Mesothelial cell of epicardium (in vitro differentiated cells): Measurements from ENCODE around the gene LGALS8. TPM values are rescaled to one million over a fixed set of nuclear protein-coding genes. Genes with fewer than 3 reads are reported as not detected.
"Not testable (repeated sequence)": the region's sequence is repeated elsewhere in the genome, so short reads cannot be mapped to it uniquely, and the experiment has no call there.

Experiments used
- DNase-seq, 2 experiments: peaks; one replicate each; pipeline ENCODE4 v3.0.0; 2021; ENCODE audit warnings: low spot score in 2 of 2; ENCODE audit not compliant: unreplicated experiment in 2 of 2
- H3K27ac Mint-ChIP-seq: 2 replicates; pipeline ENCODE4 v1.8.0; 2021; ENCODE audit warnings: mixed read lengths
- H3K27me3 Mint-ChIP-seq: 2 replicates; pipeline ENCODE4 v1.8.0; 2021; ENCODE audit warnings: low read depth, mixed read lengths
- H3K36me3 Mint-ChIP-seq: 2 replicates; pipeline ENCODE4 v1.8.0; 2021; ENCODE audit warnings: mixed read lengths
- H3K4me1 Mint-ChIP-seq: 2 replicates; pipeline ENCODE4 v1.8.0; 2021; ENCODE audit warnings: mixed read lengths
- H3K4me3 Mint-ChIP-seq: 2 replicates; pipeline ENCODE4 v1.8.0; 2021; ENCODE audit warnings: mild to moderate bottlenecking, moderate library complexity, mixed read lengths
- H3K9me3 Mint-ChIP-seq: 2 replicates; pipeline ENCODE4 v1.8.0; 2021; ENCODE audit warnings: mixed read lengths
- total RNA-seq: library from RNA; stranded (reverse); gene quantifications from 3 replicates; pipeline ENCODE4 v1.2.1, GENCODE V29; 2021
- TF ChIP-seq, protein P1 (sequence below): fragments of 200-600 bp; sonication (generic); IDR thresholded peaks from one replicate; pipeline ENCODE4 v1.5.0; 2021; ENCODE audit warnings: antibody characterized with exemption; ENCODE audit not compliant: unreplicated experiment

LGALS8 gene
- total RNA-seq: 67.6 to 71.6 TPM (median 67.8 TPM) in 3 replicates

DNA sequence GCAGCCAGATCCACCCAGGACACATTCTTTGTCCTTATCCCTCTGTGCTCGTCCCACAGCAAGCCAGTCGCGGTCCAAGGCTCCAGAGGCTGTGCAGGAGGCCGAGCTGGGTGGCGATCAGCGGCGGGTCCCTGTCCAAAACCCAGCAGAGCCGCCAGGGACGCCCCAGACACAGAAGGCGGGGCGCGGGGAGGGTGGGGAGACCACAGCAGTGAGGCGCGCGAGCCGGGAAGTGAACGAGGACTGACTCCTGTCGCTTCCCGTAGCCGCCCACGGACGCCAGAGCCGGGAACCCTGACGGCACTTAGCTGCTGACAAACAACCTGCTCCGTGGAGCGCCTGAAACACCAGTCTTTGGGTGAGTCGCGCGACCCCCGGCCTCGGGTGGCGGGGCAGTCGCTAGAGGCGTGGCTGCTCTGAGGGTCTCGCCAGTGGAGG is at the start of gene LGALS8:
TSS of gene LGALS8 (plus strand) at position 279 of the 438 bp plus-strand sequence. CDS start 2,089 bp downstream, outside the sequence.
- TF ChIP-seq, protein P1, sequence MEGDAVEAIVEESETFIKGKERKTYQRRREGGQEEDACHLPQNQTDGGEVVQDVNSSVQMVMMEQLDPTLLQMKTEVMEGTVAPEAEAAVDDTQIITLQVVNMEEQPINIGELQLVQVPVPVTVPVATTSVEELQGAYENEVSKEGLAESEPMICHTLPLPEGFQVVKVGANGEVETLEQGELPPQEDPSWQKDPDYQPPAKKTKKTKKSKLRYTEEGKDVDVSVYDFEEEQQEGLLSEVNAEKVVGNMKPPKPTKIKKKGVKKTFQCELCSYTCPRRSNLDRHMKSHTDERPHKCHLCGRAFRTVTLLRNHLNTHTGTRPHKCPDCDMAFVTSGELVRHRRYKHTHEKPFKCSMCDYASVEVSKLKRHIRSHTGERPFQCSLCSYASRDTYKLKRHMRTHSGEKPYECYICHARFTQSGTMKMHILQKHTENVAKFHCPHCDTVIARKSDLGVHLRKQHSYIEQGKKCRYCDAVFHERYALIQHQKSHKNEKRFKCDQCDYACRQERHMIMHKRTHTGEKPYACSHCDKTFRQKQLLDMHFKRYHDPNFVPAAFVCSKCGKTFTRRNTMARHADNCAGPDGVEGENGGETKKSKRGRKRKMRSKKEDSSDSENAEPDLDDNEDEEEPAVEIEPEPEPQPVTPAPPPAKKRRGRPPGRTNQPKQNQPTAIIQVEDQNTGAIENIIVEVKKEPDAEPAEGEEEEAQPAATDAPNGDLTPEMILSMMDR: no peak
- Mint-ChIP-seq H3K36me3 (peaks cover 6% of the 10 kb centered on the region), H3K4me1 (peaks cover 24% of the 10 kb centered on the region), H3K4me3 (peak within 1 kb of the TSS; percentile 89), H3K9me3 (no peaks in the 10 kb centered on the region), H3K27me3 (no peaks in the 10 kb centered on the region), H3K27ac (peak within 1 kb of the TSS; percentile 94)
- DNase-seq: peak; percentile 66 to 79

DNA sequence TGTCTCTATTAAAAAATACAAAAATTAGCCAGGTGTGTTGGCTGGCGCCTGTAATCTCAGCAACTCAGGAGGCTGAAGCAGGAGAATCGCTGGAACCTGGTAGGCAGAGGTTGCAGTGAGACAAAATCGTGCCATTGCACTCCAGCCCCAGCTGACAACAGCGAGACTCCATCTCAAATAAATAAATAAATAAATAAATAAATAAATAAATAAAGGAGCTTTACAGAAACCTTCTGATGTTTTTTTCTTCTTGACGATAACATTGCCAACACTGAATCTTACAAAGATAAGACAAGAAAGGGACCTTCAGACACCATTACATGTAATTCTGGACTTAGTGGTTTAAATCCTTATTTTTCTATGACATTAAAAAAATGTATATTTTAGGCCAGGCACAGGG is 47.8 kb upstream of the LGALS8 start:
- Mint-ChIP-seq H3K36me3 (peaks cover 3% of the 10 kb centered on the region), H3K4me3 (no peak overlapping the region), H3K9me3 (no peaks in the 10 kb centered on the region), H3K27me3 (no peaks in the 10 kb centered on the region), H3K4me1 (peaks cover 33% of the 10 kb centered on the region), H3K27ac (no peak overlapping the region)
- TF ChIP-seq, protein P1: no peak
- DNase-seq: no peak

DNA sequence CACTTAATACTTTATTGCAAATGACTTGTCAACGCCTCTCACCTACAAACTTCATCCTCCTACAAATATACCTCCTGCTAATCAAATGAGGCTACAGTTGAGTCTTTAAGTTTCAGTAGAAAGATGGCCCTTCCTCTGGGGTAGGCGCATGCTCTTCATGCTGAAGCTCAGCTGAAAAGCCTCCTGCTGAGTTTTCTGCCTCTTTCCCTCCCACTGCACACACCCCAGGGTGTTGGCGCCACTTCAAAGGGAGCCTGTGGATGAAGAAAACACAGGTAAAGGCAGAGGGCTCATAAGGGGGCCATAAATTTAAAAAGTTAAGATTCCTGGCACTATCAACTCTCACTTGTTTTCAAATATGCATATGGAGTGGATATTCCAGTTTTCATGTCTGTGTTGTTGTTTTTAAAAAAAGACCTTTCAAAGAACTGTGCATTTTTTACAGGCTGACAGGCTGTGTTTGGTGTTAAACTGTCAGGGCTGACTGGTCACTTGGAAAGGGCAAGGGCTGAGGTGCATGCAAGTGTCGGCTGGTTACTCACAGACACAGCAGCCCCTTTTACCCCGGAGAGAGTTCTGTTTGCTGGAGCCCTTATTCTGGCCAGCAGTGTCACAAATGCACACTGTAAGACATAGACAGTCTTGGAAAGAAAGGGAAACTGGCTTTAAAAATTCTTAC is 42.9 kb upstream of the LGALS8 start:
- Mint-ChIP-seq H3K36me3 (peaks cover 21% of the 10 kb centered on the region), H3K27ac (peak overlapping the region; percentile 97), H3K27me3 (no peaks in the 10 kb centered on the region), H3K9me3 (no peaks in the 10 kb centered on the region), H3K4me3 (peak overlapping the region; percentile 17), H3K4me1 (peaks cover 17% of the 10 kb centered on the region)
- TF ChIP-seq, protein P1: no peak
- peak in 1 of 2 experiments; percentile 55 for DNase-seq

DNA sequence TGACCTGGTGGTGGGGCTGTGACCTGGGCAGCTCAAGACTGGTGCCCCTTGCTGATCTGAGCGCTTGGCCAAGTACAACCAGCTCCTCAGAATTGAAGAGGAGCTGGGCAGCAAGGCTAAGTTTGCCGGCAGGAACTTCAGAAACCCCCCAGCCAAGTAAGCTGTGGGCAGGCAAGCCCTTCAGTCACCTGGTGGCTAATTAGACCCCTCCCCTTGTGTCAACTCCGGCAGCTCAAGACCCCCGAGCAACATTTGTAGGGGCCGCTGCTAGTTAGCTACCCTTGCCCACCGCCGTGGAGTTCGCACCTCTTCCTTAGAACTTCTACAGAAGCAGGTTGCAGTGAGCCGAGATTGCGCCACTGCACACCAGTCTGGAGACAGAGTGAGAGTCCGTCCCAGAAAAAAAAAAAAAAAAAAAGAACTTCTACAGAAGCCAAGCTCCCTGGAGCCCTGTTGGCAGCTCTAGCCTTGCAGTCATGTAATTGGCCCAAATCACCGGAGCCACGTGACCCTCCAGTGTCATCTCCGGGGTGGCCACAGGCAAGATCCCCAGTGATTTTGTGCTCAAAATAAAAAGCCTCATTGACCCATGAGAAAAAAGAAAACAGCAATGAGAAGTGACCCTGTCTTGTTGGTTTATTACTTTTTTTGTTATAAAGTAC is 39.3 kb upstream of the LGALS8 start:
- Mint-ChIP-seq H3K36me3 (peaks cover 17% of the 10 kb centered on the region), H3K27ac (no peak overlapping the region), H3K9me3 (no peaks in the 10 kb centered on the region), H3K27me3 (no peaks in the 10 kb centered on the region), H3K4me3 (no peak overlapping the region), H3K4me1 (peaks cover 33% of the 10 kb centered on the region)
- TF ChIP-seq, protein P1: no peak
- DNase-seq: no peak

DNA sequence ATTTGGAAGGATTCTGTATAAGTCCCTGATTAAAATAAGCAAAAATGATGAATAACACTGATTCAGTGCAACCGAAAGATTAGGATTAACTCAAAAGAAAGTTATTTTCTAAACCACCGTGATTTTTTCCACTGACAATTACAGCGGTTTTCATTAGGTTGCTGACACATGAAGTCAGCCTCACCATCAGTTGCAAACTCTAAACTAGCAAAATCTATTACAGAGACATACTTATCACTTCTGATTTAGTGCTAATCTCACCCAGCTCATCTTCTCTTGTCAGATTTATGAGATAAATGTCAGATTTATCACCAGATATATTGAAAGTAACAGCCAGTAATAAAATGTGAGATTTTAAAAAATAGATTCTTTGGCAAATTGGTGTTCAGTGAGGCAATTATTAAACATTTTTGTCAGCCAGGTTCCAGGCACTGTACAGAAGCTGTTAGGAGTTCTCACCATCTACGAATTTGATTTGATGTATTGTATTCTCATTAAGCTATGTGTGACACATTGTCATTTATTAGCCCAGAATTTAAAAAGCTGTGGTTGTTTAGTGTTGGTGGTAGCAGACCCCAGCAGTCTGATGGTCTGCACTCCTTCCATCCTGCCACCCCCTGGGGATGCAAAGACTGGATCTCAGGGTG is 37.3 kb upstream of the LGALS8 start:
- no peaks in the 10 kb centered on the region for H3K27me3 Mint-ChIP-seq
- H3K4me1 Mint-ChIP-seq: peaks cover 27% of the 10 kb centered on the region
- no peak overlapping the region for H3K27ac Mint-ChIP-seq
- no peaks in the 10 kb centered on the region for H3K9me3 Mint-ChIP-seq
- TF ChIP-seq, protein P1: no peak
- no peak overlapping the region for H3K4me3 Mint-ChIP-seq
- DNase-seq: no peak
- H3K36me3 Mint-ChIP-seq: peaks cover 16% of the 10 kb centered on the region

DNA sequence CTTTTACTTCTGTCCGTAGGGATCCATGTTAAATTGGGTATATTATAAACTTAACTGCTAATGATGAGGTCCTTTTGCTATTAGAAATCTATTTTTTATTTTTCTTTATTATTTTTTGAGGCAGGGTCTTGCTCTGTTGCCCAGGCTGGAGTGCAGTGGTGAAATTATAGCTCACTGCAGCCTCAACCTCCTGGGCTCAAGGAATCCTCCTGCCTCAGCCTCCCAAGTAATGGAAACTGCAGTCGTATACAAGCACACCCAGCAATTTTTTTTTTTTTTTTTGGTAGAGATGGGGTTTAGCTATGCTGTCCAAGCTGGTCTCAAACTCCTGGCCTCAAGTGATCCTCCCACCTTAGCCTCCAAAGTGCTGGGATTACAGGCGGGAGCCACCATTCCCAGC is 34.6 kb upstream of the LGALS8 start:
- not testable (repeated sequence) for H3K27ac Mint-ChIP-seq, H3K9me3 Mint-ChIP-seq, H3K36me3 Mint-ChIP-seq, H3K27me3 Mint-ChIP-seq, DNase-seq, H3K4me3 Mint-ChIP-seq
- peaks cover 37% of the 10 kb centered on the region for H3K4me1 Mint-ChIP-seq
